ENCODE results near the gene ZMIZ1. TPM values are rescaled to one million over a fixed set of nuclear protein-coding genes. Genes with fewer than 3 reads are reported as not detected.

The ZMIZ1 gene
- total and polyA plus RNA-seq, 4 donors: 3.9 to 19.1 (median 9.8) TPM

DNA sequence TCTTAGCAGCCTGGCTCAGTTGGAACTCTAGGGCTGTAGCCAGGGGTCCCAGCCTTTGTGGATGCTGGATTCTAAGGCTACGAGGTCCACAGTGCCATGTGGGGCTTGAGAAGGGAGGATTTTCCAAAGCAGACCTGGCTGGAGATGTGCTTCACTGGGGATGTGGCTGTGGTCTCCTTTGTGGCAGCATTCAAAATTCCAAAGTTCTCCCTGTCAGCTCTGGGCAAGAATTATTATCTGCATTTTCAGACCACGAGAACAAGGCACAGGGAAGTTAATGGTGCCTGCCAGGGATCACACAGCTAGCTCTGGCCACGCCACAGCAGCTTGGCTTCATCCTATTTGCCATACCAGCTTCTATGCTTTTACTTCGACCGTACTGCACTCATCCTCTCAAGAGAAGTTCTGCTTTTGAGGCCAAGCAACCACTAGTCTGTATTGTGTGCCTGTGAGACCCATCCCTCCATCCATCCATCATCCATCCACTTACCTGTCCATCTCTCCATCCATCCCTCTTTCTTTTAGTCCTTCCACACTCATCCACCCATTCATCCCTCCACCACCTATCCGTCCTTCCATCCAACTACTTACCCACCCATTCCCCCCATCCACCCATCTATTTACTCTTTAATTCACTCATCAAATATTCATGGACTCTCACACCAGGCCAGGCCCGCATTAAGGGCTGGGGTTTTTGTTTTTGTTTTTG, 71.5 kb downstream of the ZMIZ1 start:
- 94% methylated on average over 7 of the region's 7 CpGs for WGBS
- no peak overlapping the region for H3K9ac ChIP-seq (ENCODE audit: low read depth in 1 of 2, low read length in 2 of 2)

DNA sequence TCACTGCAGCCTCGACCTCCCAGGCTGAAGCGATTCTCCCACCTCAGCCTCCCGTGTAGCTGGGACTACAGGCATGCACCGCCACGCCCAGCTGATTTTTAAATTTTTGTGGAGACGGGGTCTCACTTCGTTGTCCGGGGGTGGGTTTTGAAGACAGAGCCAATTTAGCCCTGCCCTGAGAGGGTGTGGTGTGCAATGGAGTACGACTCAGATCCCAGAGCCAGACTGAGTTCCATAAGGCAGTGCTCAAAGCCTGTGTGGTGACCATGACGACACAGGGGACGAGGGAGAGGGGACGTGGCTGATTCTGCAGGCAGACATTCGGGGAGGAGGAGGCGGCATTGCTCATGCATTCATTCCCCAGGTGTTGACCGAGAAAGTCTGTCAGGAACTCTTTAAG, 72.1 kb downstream of the ZMIZ1 start:
- no peak overlapping the region for H3K27ac ChIP-seq (ENCODE audit: low read depth in 1 of 2, low read length in 2 of 2)

More for the DNA sequence above, 71.5 kb downstream of the ZMIZ1 start:
- DNase-seq (ENCODE audit: low spot score): no peak
- Histone ChIP-seq H3K36me3 (ENCODE audit: control insufficient read depth in 4 of 4, insufficient read depth in 3 of 4, low read depth in 1 of 4, low read length in 3 of 4) (peaks cover 0 to 11% (median 6%) of the 10 kb centered on the region in 4 donors), H3K27ac (ENCODE audit: low read depth in 1 of 2, low read length in 2 of 2) (no peak overlapping the region), H3K27me3 (ENCODE audit: control insufficient read depth in 4 of 4, insufficient read depth in 4 of 4, low read length in 3 of 4) (no peaks in the 10 kb centered on the region), H3K4me3 (ENCODE audit: low read depth in 1 of 3, low read length in 3 of 3) (no peak overlapping the region), H3K4me1 (ENCODE audit: control insufficient read depth in 4 of 4, insufficient read depth in 4 of 4, low read length in 3 of 4) (peaks cover 0 to 10% (median 5%) of the 10 kb centered on the region in 4 donors), H3K9me3 (ENCODE audit: control insufficient read depth in 4 of 4, low read length in 3 of 4) (no peaks in the 10 kb centered on the region)
- TF ChIP-seq, protein P1, sequence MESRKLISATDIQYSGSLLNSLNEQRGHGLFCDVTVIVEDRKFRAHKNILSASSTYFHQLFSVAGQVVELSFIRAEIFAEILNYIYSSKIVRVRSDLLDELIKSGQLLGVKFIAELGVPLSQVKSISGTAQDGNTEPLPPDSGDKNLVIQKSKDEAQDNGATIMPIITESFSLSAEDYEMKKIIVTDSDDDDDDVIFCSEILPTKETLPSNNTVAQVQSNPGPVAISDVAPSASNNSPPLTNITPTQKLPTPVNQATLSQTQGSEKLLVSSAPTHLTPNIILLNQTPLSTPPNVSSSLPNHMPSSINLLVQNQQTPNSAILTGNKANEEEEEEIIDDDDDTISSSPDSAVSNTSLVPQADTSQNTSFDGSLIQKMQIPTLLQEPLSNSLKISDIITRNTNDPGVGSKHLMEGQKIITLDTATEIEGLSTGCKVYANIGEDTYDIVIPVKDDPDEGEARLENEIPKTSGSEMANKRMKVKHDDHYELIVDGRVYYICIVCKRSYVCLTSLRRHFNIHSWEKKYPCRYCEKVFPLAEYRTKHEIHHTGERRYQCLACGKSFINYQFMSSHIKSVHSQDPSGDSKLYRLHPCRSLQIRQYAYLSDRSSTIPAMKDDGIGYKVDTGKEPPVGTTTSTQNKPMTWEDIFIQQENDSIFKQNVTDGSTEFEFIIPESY (IDR thresholded peaks at IDR 0.05): no peak
- TF ChIP-seq FOXA1 (IDR thresholded peaks at IDR 0.05) (no peak), NR2F2 (IDR thresholded peaks at IDR 0.05) (no peak)

More for the DNA sequence above, 72.1 kb downstream of the ZMIZ1 start:
- peaks cover 0 to 11% (median 6%) of the 10 kb centered on the region in 4 donors for H3K36me3 ChIP-seq (ENCODE audit: control insufficient read depth in 4 of 4, insufficient read depth in 3 of 4, low read depth in 1 of 4, low read length in 3 of 4)
- H3K9ac ChIP-seq (ENCODE audit: low read depth in 1 of 2, low read length in 2 of 2): no peak overlapping the region
- no peaks in the 10 kb centered on the region for H3K27me3 ChIP-seq (ENCODE audit: control insufficient read depth in 4 of 4, insufficient read depth in 4 of 4, low read length in 3 of 4)
- H3K4me3 ChIP-seq (ENCODE audit: low read depth in 1 of 3, low read length in 3 of 3): no peak overlapping the region
- no peak for DNase-seq (ENCODE audit: low spot score)
- WGBS: 93% methylated on average over 15 of the region's 15 CpGs
- no peaks in the 10 kb centered on the region for H3K9me3 ChIP-seq (ENCODE audit: control insufficient read depth in 4 of 4, low read length in 3 of 4)
- H3K4me1 ChIP-seq (ENCODE audit: control insufficient read depth in 4 of 4, insufficient read depth in 4 of 4, low read length in 3 of 4): peaks cover 3 to 16% (median 5%) of the 10 kb centered on the region in 4 donors
- TF ChIP-seq TAF1 (conservative IDR thresholded peaks at IDR 0.05): no peak
- TF ChIP-seq, protein P2, sequence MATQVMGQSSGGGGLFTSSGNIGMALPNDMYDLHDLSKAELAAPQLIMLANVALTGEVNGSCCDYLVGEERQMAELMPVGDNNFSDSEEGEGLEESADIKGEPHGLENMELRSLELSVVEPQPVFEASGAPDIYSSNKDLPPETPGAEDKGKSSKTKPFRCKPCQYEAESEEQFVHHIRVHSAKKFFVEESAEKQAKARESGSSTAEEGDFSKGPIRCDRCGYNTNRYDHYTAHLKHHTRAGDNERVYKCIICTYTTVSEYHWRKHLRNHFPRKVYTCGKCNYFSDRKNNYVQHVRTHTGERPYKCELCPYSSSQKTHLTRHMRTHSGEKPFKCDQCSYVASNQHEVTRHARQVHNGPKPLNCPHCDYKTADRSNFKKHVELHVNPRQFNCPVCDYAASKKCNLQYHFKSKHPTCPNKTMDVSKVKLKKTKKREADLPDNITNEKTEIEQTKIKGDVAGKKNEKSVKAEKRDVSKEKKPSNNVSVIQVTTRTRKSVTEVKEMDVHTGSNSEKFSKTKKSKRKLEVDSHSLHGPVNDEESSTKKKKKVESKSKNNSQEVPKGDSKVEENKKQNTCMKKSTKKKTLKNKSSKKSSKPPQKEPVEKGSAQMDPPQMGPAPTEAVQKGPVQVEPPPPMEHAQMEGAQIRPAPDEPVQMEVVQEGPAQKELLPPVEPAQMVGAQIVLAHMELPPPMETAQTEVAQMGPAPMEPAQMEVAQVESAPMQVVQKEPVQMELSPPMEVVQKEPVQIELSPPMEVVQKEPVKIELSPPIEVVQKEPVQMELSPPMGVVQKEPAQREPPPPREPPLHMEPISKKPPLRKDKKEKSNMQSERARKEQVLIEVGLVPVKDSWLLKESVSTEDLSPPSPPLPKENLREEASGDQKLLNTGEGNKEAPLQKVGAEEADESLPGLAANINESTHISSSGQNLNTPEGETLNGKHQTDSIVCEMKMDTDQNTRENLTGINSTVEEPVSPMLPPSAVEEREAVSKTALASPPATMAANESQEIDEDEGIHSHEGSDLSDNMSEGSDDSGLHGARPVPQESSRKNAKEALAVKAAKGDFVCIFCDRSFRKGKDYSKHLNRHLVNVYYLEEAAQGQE (IDR thresholded peaks at IDR 0.05): no peak
- TF ChIP-seq, protein P3, sequence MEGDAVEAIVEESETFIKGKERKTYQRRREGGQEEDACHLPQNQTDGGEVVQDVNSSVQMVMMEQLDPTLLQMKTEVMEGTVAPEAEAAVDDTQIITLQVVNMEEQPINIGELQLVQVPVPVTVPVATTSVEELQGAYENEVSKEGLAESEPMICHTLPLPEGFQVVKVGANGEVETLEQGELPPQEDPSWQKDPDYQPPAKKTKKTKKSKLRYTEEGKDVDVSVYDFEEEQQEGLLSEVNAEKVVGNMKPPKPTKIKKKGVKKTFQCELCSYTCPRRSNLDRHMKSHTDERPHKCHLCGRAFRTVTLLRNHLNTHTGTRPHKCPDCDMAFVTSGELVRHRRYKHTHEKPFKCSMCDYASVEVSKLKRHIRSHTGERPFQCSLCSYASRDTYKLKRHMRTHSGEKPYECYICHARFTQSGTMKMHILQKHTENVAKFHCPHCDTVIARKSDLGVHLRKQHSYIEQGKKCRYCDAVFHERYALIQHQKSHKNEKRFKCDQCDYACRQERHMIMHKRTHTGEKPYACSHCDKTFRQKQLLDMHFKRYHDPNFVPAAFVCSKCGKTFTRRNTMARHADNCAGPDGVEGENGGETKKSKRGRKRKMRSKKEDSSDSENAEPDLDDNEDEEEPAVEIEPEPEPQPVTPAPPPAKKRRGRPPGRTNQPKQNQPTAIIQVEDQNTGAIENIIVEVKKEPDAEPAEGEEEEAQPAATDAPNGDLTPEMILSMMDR (IDR thresholded peaks at IDR 0.05; ENCODE audit: low read depth, low read length, missing input control): no peak
